ENCODE results near the gene DDX3X. TPM values are rescaled to one million over a fixed set of nuclear protein-coding genes. Genes with fewer than 3 reads are reported as not detected.

Gene DDX3X
- polyA plus RNA-seq, 1 donor (not counting 4 experiments of a cell fraction or from before 2014, with no cell fraction given), result 127 TPM

DNA sequence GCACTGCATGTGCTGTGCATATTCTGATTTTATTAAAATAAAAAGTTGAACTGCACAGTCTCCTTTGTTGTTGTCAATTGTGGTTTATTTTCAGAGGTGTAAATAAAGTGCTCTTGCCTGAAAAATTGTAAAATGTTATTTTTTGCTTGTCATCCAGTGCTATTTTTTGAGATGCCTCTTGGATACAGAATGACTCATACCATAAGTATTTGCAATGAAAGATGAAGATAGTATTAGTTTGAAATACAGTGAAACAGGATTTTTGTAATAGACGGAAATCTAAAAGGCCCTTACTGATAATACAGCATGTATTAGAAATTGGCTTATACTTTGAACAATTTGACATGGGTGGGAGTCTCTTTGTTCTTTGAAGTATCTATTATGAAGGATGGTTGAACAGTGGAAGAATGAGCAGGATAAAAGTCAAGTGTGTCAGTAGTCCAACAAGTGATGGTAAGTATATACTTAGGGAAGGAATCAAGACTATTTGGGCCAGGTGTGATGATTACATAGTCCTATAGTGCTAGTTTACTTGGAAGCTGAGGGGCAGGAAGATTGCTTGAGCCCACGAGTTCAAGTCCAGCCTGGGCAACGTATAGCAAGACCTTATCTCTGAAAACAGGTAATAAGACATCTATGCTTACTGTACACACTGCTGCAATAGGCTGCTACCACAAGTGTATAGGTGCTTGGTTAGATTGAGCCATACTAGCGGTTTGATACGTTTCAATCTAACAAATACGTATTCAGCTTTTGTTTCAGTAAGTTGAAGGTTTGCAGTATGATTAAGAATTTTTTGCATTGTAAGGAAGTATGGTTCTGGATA, 16.4 kb downstream of the DDX3X start:
- Histone ChIP-seq H3K79me2 (ENCODE audit: control insufficient read depth, insufficient read depth, low read length) (no peaks in the 10 kb centered on the region), H3K9me1 (ENCODE audit: control insufficient read depth, extremely low read depth, insufficient read depth, low read length) (no peaks in the 10 kb centered on the region), H3K36me3 (ENCODE audit: control insufficient read depth in 2 of 2, extremely low read depth in 1 of 2, insufficient read depth in 2 of 2, low read length in 2 of 2) (peaks cover 16 to 26% of the 10 kb centered on the region in 2 experiments), H2AFZ (ENCODE audit: control insufficient read depth, low read length) (no peak overlapping the region), H4K20me1 (ENCODE audit: control insufficient read depth, extremely low read depth, insufficient read depth, low read length) (peaks cover 19% of the 10 kb centered on the region), H3K4me1 (ENCODE audit: control insufficient read depth, extremely low read depth, insufficient read depth, low read length) (no peaks in the 10 kb centered on the region), H3K9ac (ENCODE audit: control insufficient read depth, extremely low read depth, insufficient read depth, low read length) (no peak overlapping the region), H3K4me2 (ENCODE audit: control insufficient read depth, extremely low read depth, insufficient read depth, low read depth, low read length) (no peak overlapping the region), H3K9me3 (ENCODE audit: control insufficient read depth, low read depth, low read length) (no peaks in the 10 kb centered on the region), H3K27me3 (ENCODE audit: control insufficient read depth, extremely low read depth, insufficient read depth, low read length) (no peaks in the 10 kb centered on the region), H3K27ac (ENCODE audit: control insufficient read depth, insufficient read depth, low read length) (no peak overlapping the region), H3K4me3 (ENCODE audit: control insufficient read depth in 2 of 3, extremely low read depth in 1 of 3, insufficient read depth in 2 of 3, low read depth in 1 of 3, low read length in 3 of 3) (no peak overlapping the region)
- TF ChIP-seq EZH2 (IDR thresholded peaks at IDR 0.05; ENCODE audit: low read length), result no peak
- TF ChIP-seq, protein P1, sequence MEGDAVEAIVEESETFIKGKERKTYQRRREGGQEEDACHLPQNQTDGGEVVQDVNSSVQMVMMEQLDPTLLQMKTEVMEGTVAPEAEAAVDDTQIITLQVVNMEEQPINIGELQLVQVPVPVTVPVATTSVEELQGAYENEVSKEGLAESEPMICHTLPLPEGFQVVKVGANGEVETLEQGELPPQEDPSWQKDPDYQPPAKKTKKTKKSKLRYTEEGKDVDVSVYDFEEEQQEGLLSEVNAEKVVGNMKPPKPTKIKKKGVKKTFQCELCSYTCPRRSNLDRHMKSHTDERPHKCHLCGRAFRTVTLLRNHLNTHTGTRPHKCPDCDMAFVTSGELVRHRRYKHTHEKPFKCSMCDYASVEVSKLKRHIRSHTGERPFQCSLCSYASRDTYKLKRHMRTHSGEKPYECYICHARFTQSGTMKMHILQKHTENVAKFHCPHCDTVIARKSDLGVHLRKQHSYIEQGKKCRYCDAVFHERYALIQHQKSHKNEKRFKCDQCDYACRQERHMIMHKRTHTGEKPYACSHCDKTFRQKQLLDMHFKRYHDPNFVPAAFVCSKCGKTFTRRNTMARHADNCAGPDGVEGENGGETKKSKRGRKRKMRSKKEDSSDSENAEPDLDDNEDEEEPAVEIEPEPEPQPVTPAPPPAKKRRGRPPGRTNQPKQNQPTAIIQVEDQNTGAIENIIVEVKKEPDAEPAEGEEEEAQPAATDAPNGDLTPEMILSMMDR (optimal IDR thresholded peaks at IDR 0.05 in 1 of 3, IDR thresholded peaks at IDR 0.05 in 1 of 3, conservative IDR thresholded peaks at IDR 0.05 in 1 of 3; ENCODE audit: extremely low read depth in 1 of 3, insufficient read depth in 2 of 3, low read length in 3 of 3), result no peak
- no peak for DNase-seq (ENCODE audit: low read depth, low spot score)
- dilution Hi-C loops (cut with MboI; ENCODE audit: extremely low pct_ligation_motif_present, low sequenced_read_pairs), result no loop called here
- FAIRE-seq, result peak; percentile 9

DNA sequence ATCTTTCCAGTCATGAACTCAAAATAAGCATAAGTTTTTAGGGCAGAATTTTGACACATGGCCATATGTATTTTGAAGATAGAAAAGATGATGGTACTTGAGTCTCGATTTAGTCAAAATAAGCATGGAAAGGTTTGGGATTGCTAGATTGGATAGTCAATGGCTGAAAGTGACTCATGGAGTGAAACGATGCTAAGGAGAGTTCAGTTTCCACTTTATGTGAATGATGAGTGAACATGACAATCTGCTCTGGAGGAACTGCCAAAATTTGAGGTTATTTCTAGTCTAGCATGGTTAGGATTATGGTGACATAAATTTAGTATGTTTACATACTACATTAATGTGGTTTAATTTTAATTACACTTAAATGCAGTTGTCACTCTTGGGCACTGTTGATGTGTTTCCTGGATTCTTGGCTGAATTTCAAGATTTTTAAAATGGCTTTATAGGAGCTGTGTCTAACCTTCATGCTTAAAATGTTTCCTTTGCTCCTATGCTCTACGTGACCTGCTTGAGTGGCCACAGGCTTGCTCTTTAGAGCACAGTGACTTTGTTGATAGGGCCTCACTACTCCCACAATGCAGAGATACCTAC, 17.1 kb downstream of the DDX3X start:
- Histone ChIP-seq H4K20me1 (ENCODE audit: control insufficient read depth, extremely low read depth, insufficient read depth, low read length) (peaks cover 19% of the 10 kb centered on the region), H3K27ac (ENCODE audit: control insufficient read depth, insufficient read depth, low read length) (no peak overlapping the region), H3K27me3 (ENCODE audit: control insufficient read depth, extremely low read depth, insufficient read depth, low read length) (no peaks in the 10 kb centered on the region), H3K36me3 (ENCODE audit: control insufficient read depth in 2 of 2, extremely low read depth in 1 of 2, insufficient read depth in 2 of 2, low read length in 2 of 2) (peaks cover 10 to 20% of the 10 kb centered on the region in 2 experiments), H2AFZ (ENCODE audit: control insufficient read depth, low read length) (no peak overlapping the region), H3K9ac (ENCODE audit: control insufficient read depth, extremely low read depth, insufficient read depth, low read length) (no peak overlapping the region), H3K79me2 (ENCODE audit: control insufficient read depth, insufficient read depth, low read length) (no peaks in the 10 kb centered on the region), H3K4me1 (ENCODE audit: control insufficient read depth, extremely low read depth, insufficient read depth, low read length) (no peaks in the 10 kb centered on the region), H3K9me1 (ENCODE audit: control insufficient read depth, extremely low read depth, insufficient read depth, low read length) (no peaks in the 10 kb centered on the region), H3K9me3 (ENCODE audit: control insufficient read depth, low read depth, low read length) (no peaks in the 10 kb centered on the region), H3K4me2 (ENCODE audit: control insufficient read depth, extremely low read depth, insufficient read depth, low read depth, low read length) (no peak overlapping the region), H3K4me3 (ENCODE audit: control insufficient read depth in 2 of 3, extremely low read depth in 1 of 3, insufficient read depth in 2 of 3, low read depth in 1 of 3, low read length in 3 of 3) (no peak overlapping the region)
- dilution Hi-C loops (cut with MboI; ENCODE audit: extremely low pct_ligation_motif_present, low sequenced_read_pairs), result no loop called here
- TF ChIP-seq EZH2 (IDR thresholded peaks at IDR 0.05; ENCODE audit: low read length), result no peak
- TF ChIP-seq, protein P1 (optimal IDR thresholded peaks at IDR 0.05 in 1 of 3, IDR thresholded peaks at IDR 0.05 in 1 of 3, conservative IDR thresholded peaks at IDR 0.05 in 1 of 3; ENCODE audit: extremely low read depth in 1 of 3, insufficient read depth in 2 of 3, low read length in 3 of 3), result no peak
- DNase-seq (ENCODE audit: low read depth, low spot score), result no peak
- FAIRE-seq, result no peak

Measured in keratinocyte (primary cell).